ENCODE measurements around the gene LRCH1. TPM values are rescaled to one million over a fixed set of nuclear protein-coding genes. Genes with fewer than 3 reads are reported as not detected.
"Not testable (repeated sequence)": the region's sequence is repeated elsewhere in the genome, so short reads cannot be mapped to it uniquely, and the experiment has no call there.

The LRCH1 gene
- total and polyA plus RNA-seq, 4 donors, result 2.6 to 6.6 (median 3.4) TPM

DNA sequence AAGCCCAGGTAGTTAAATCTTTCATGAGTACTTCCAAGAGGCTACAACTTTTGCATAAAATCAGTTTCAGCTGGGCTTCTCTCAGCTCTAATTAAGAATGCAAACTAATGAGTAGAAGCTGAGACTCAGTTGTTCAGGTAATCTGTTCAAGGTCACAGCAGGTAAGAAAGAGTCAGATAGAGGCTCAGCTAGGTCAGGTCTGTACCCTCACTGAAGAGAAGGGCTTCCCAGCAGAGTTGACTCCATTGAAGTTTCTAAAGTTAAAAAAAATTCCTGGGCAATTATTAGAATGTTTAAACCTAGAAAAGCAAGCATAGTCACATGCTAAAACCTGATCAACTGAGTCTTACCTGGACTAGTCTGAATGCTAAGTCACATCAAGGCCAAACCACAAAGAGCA is 201.8 kb downstream of the LRCH1 start:
- Histone ChIP-seq H3K27ac (ENCODE audit: low read depth in 1 of 2, low read length in 2 of 2) (no peak overlapping the region), H3K9ac (ENCODE audit: low read depth in 1 of 2, low read length in 2 of 2) (no peak overlapping the region), H3K4me1 (ENCODE audit: control insufficient read depth in 4 of 4, insufficient read depth in 4 of 4, low read length in 3 of 4) (peaks cover 0 to 9% (median 3%) of the 10 kb centered on the region in 4 donors), H3K9me3 (ENCODE audit: control insufficient read depth in 4 of 4, low read length in 3 of 4) (no peaks in the 10 kb centered on the region), H3K27me3 (ENCODE audit: control insufficient read depth in 4 of 4, insufficient read depth in 4 of 4, low read length in 3 of 4) (no peaks in the 10 kb centered on the region), H3K36me3 (ENCODE audit: control insufficient read depth in 4 of 4, insufficient read depth in 3 of 4, low read depth in 1 of 4, low read length in 3 of 4) (peaks cover 5 to 10% (median 7%) of the 10 kb centered on the region in 4 donors), H3K4me3 (ENCODE audit: low read depth in 1 of 3, low read length in 3 of 3) (no peak overlapping the region)
- DNase-seq (ENCODE audit: low spot score), result no peak
- TF ChIP-seq, protein P1, sequence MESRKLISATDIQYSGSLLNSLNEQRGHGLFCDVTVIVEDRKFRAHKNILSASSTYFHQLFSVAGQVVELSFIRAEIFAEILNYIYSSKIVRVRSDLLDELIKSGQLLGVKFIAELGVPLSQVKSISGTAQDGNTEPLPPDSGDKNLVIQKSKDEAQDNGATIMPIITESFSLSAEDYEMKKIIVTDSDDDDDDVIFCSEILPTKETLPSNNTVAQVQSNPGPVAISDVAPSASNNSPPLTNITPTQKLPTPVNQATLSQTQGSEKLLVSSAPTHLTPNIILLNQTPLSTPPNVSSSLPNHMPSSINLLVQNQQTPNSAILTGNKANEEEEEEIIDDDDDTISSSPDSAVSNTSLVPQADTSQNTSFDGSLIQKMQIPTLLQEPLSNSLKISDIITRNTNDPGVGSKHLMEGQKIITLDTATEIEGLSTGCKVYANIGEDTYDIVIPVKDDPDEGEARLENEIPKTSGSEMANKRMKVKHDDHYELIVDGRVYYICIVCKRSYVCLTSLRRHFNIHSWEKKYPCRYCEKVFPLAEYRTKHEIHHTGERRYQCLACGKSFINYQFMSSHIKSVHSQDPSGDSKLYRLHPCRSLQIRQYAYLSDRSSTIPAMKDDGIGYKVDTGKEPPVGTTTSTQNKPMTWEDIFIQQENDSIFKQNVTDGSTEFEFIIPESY (IDR thresholded peaks at IDR 0.05), result no peak
- TF ChIP-seq TAF1 (conservative IDR thresholded peaks at IDR 0.05) (no peak), JUND (IDR thresholded peaks at IDR 0.05) (no peak), NR2F2 (IDR thresholded peaks at IDR 0.05) (no peak), RXRA (IDR thresholded peaks at IDR 0.05) (no peak), GABPA (IDR thresholded peaks at IDR 0.05 in 1 of 2, conservative IDR thresholded peaks at IDR 0.05 in 1 of 2) (no peak), SP1 (IDR thresholded peaks at IDR 0.05) (no peak), HNF4A (conservative IDR thresholded peaks at IDR 0.05) (no peak), HNF4G (IDR thresholded peaks at IDR 0.05) (no peak), EGR1 (IDR thresholded peaks at IDR 0.05; ENCODE audit: low read depth in 2 of 2) (no peak), RAD21 (IDR thresholded peaks at IDR 0.05) (no peak), FOXA1 (IDR thresholded peaks at IDR 0.05) (no peak)
- TF ChIP-seq, protein P2, sequence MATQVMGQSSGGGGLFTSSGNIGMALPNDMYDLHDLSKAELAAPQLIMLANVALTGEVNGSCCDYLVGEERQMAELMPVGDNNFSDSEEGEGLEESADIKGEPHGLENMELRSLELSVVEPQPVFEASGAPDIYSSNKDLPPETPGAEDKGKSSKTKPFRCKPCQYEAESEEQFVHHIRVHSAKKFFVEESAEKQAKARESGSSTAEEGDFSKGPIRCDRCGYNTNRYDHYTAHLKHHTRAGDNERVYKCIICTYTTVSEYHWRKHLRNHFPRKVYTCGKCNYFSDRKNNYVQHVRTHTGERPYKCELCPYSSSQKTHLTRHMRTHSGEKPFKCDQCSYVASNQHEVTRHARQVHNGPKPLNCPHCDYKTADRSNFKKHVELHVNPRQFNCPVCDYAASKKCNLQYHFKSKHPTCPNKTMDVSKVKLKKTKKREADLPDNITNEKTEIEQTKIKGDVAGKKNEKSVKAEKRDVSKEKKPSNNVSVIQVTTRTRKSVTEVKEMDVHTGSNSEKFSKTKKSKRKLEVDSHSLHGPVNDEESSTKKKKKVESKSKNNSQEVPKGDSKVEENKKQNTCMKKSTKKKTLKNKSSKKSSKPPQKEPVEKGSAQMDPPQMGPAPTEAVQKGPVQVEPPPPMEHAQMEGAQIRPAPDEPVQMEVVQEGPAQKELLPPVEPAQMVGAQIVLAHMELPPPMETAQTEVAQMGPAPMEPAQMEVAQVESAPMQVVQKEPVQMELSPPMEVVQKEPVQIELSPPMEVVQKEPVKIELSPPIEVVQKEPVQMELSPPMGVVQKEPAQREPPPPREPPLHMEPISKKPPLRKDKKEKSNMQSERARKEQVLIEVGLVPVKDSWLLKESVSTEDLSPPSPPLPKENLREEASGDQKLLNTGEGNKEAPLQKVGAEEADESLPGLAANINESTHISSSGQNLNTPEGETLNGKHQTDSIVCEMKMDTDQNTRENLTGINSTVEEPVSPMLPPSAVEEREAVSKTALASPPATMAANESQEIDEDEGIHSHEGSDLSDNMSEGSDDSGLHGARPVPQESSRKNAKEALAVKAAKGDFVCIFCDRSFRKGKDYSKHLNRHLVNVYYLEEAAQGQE (IDR thresholded peaks at IDR 0.05), result no peak
- TF ChIP-seq, protein P3, sequence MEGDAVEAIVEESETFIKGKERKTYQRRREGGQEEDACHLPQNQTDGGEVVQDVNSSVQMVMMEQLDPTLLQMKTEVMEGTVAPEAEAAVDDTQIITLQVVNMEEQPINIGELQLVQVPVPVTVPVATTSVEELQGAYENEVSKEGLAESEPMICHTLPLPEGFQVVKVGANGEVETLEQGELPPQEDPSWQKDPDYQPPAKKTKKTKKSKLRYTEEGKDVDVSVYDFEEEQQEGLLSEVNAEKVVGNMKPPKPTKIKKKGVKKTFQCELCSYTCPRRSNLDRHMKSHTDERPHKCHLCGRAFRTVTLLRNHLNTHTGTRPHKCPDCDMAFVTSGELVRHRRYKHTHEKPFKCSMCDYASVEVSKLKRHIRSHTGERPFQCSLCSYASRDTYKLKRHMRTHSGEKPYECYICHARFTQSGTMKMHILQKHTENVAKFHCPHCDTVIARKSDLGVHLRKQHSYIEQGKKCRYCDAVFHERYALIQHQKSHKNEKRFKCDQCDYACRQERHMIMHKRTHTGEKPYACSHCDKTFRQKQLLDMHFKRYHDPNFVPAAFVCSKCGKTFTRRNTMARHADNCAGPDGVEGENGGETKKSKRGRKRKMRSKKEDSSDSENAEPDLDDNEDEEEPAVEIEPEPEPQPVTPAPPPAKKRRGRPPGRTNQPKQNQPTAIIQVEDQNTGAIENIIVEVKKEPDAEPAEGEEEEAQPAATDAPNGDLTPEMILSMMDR (IDR thresholded peaks at IDR 0.05; ENCODE audit: low read depth, low read length, missing input control), result no peak
- TF ChIP-seq, protein P4, sequence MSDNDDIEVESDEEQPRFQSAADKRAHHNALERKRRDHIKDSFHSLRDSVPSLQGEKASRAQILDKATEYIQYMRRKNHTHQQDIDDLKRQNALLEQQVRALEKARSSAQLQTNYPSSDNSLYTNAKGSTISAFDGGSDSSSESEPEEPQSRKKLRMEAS (IDR thresholded peaks at IDR 0.05), result no peak
- TF ChIP-seq, protein P5, sequence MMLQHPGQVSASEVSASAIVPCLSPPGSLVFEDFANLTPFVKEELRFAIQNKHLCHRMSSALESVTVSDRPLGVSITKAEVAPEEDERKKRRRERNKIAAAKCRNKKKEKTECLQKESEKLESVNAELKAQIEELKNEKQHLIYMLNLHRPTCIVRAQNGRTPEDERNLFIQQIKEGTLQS (IDR thresholded peaks at IDR 0.05), result no peak

DNA sequence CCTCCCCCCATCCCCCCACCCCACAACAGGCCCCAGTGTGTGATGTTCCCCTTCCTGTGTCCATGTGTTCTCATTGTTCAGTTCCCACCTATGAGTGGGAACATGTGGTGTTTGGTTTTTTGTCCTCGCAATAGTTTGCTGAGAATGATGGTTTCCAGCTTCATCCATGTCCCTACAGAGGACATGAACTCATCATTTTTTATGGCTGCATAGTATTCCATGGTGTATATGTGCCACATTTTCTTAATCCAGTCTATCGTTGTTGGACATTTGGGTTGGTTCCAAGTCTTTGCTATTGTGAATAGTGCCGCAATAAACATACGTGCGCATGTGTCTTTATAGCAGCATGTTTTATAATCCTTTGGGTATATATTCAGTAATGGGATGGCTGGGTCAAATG is 202.5 kb downstream of the LRCH1 start:
- WGBS, result 84% methylated on average over 3 of the region's 5 CpGs

More for the DNA sequence above, 202.5 kb downstream of the LRCH1 start:
- not testable (repeated sequence) for H3K9ac ChIP-seq (ENCODE audit: low read depth in 1 of 2, low read length in 2 of 2); DNase-seq (ENCODE audit: low spot score); H3K27me3 ChIP-seq (ENCODE audit: control insufficient read depth in 4 of 4, insufficient read depth in 4 of 4, low read length in 3 of 4); H3K27ac ChIP-seq (ENCODE audit: low read depth in 1 of 2, low read length in 2 of 2); H3K9me3 ChIP-seq (ENCODE audit: control insufficient read depth in 4 of 4, low read length in 3 of 4); H3K4me3 ChIP-seq (ENCODE audit: low read depth in 1 of 3, low read length in 3 of 3); H3K36me3 ChIP-seq (ENCODE audit: control insufficient read depth in 4 of 4, insufficient read depth in 3 of 4, low read depth in 1 of 4, low read length in 3 of 4)
- peaks cover 0 to 16% (median 9%) of the 10 kb centered on the region in 4 donors for H3K4me1 ChIP-seq (ENCODE audit: control insufficient read depth in 4 of 4, insufficient read depth in 4 of 4, low read length in 3 of 4)
